ENCODE data around the gene KIAA1671. TPM values are rescaled to one million over a fixed set of nuclear protein-coding genes. Genes with fewer than 3 reads are reported as not detected.

The KIAA1671 gene
- polyA plus RNA-seq, 3 donors: not detected

DNA sequence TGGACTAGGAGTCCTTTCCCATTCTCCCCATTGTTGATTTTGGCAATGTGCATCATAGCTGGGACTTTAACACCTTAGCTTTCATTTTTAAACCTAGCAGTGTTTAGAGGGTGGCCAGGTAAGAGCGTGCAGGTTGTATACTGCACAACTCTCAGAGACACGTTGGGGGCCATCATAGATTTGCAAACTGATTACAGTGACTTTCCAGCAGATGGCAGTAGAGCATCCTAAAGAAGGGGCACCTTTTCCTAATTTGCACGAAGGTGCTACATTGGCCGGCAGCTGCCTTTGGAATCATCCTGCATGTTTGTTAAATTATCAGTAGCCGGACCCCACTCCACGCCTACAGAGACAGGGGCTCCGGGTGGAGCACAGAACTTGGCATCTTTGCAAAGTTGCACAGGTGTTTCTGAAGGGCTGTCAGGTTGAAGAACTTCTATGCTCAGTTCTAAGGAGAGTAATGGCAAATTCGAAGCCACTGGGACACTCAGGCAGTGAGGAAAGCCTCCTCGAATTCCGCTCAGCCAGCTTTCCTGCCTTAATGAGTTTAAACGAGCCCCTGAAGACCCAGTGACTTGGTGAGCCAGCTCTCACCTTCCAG, 13.7 kb upstream of the KIAA1671 start:
- Histone ChIP-seq H3K9ac (ENCODE audit: insufficient read depth, low read length, poor library complexity, severe bottlenecking) (no peak overlapping the region), H3K4me1 (ENCODE audit: control insufficient read depth in 1 of 2, insufficient read depth in 2 of 2, low read length in 2 of 2) (no peaks in the 10 kb centered on the region), H3K79me2 (ENCODE audit: insufficient read depth, low read length) (no peaks in the 10 kb centered on the region), H3K27me3 (ENCODE audit: control insufficient read depth in 2 of 2, insufficient read depth in 2 of 2, low read length in 2 of 2) (no peaks in the 10 kb centered on the region), H3K9me3 (replicated peaks in 1 of 2; ENCODE audit: control insufficient read depth in 1 of 2, insufficient read depth in 1 of 2, low read length in 2 of 2) (no peaks in the 10 kb centered on the region), H3K36me3 (replicated peaks in 1 of 2; ENCODE audit: control insufficient read depth in 1 of 2, insufficient read depth in 2 of 2, low read length in 2 of 2) (no peaks in the 10 kb centered on the region), H3K4me2 (replicated peaks; ENCODE audit: extremely low read depth, low read length, poor library complexity, severe bottlenecking) (no peak overlapping the region), H3K27ac (ENCODE audit: low read depth in 1 of 2, low read length in 2 of 2) (no peak overlapping the region), H3K4me3 (replicated peaks in 1 of 3; ENCODE audit: low read depth in 2 of 3, low read length in 3 of 3) (no peak overlapping the region), H4K20me1 (ENCODE audit: insufficient read depth, low read length) (no peaks in the 10 kb centered on the region), H2AFZ (ENCODE audit: insufficient read depth, low read depth, low read length, poor library complexity, severe bottlenecking) (no peak overlapping the region)
- TF ChIP-seq CTCF (IDR thresholded peaks at IDR 0.05): peak; percentile 83
- 25% methylated on average over 11 of the region's 11 CpGs for WGBS (ENCODE audit: insufficient coverage)
- Mint-ChIP-seq H3K4me1 (no peaks in the 10 kb centered on the region), H3K27me3 (ENCODE audit: low read depth in 3 of 3) (peaks cover 0 to 4% (median 1%) of the 10 kb centered on the region in 3 donors), H3K36me3 (no peaks in the 10 kb centered on the region), H3K4me3 (no peak overlapping the region), H3K9me3 (no peaks in the 10 kb centered on the region), H3K27ac (no peak overlapping the region)
- peak in 1 of 3 donors; percentile 12 for DNase-seq
- intact Hi-C loops (cut with micrococcal nuclease): loop anchor here (5.0 to 10.0 kb wide), 2 partner anchors 113 to 116 kb away; no protein-coding TSS in a partner anchor

- no peak overlapping the region for H3K27ac Mint-ChIP-seq
Measured at GRCh38 chr22:24942301-24942700, 10.2 kb upstream of the KIAA1671 start.

More at GRCh38 chr22:24942301-24942700, 10.2 kb upstream of the KIAA1671 start:
- Histone ChIP-seq H4K20me1 (ENCODE audit: insufficient read depth, low read length) (no peaks in the 10 kb centered on the region), H3K79me2 (ENCODE audit: insufficient read depth, low read length) (no peaks in the 10 kb centered on the region), H3K27ac (ENCODE audit: low read depth in 1 of 2, low read length in 2 of 2) (no peak overlapping the region), H3K9me3 (replicated peaks in 1 of 2; ENCODE audit: control insufficient read depth in 1 of 2, insufficient read depth in 1 of 2, low read length in 2 of 2) (no peaks in the 10 kb centered on the region), H3K9ac (ENCODE audit: insufficient read depth, low read length, poor library complexity, severe bottlenecking) (no peak overlapping the region), H3K36me3 (replicated peaks in 1 of 2; ENCODE audit: control insufficient read depth in 1 of 2, insufficient read depth in 2 of 2, low read length in 2 of 2) (no peaks in the 10 kb centered on the region), H3K4me2 (replicated peaks; ENCODE audit: extremely low read depth, low read length, poor library complexity, severe bottlenecking) (no peak overlapping the region), H3K4me1 (ENCODE audit: control insufficient read depth in 1 of 2, insufficient read depth in 2 of 2, low read length in 2 of 2) (no peaks in the 10 kb centered on the region), H3K27me3 (ENCODE audit: control insufficient read depth in 2 of 2, insufficient read depth in 2 of 2, low read length in 2 of 2) (no peaks in the 10 kb centered on the region), H2AFZ (ENCODE audit: insufficient read depth, low read depth, low read length, poor library complexity, severe bottlenecking) (no peak overlapping the region), H3K4me3 (replicated peaks in 1 of 3; ENCODE audit: low read depth in 2 of 3, low read length in 3 of 3) (no peak overlapping the region)
- Mint-ChIP-seq H3K36me3 (no peaks in the 10 kb centered on the region), H3K27me3 (ENCODE audit: low read depth in 3 of 3) (peaks cover 0 to 14% (median 3%) of the 10 kb centered on the region in 3 donors), H3K4me1 (peaks cover 3% of the 10 kb centered on the region), H3K9me3 (no peaks in the 10 kb centered on the region), H3K4me3 (no peak overlapping the region)
- DNase-seq: no peak
- 100% methylated on average over 2 of the region's 3 CpGs for WGBS (ENCODE audit: insufficient coverage)
- TF ChIP-seq CTCF (IDR thresholded peaks at IDR 0.05): no peak
- intact Hi-C loops (cut with micrococcal nuclease): no loop called here

Data from CD14-positive monocyte (primary cell).